CD4-positive, alpha-beta T cell (primary cell): ENCODE measurements around the gene MAN1A1. TPM values are rescaled to one million over a fixed set of nuclear protein-coding genes. Genes with fewer than 3 reads are reported as not detected.
A peak's percentile ranks its signal among the peaks of the same experiment; 100 is the strongest.

Experiments
- ATAC-seq: fragments of 200-7000 bp; cut with Tn5 transposase; one replicate; pipeline ENCODE4 v1.10.0; 2022; ENCODE audit warnings: mild to moderate bottlenecking; ENCODE audit not compliant: poor library complexity
- CTCF ChIA-PET: fragments of 350-600 bp; sonication (Branson Sonifier 250); formaldehyde crosslinking; loops from one replicate; lab custom pipeline; 2021; ENCODE audit warnings: antibody characterized with exemption, inconsistent platforms; lab: Charles Lee
- POLR2A ChIA-PET: fragments of 350-600 bp; sonication (Branson Sonifier 250); formaldehyde crosslinking; loops from one replicate; lab custom pipeline; 2021; ENCODE audit warnings: antibody characterized with exemption, inconsistent platforms; lab: Charles Lee
- DNase-seq, 14 experiments: peaks; one replicate each; pipeline ENCODE4 v3.0.0-alpha.2; 2013 to 2020; ENCODE audit warnings: mixed read lengths in 2 of 14
- H3K27ac ChIP-seq, 2 donors: one replicate each; pipeline versions ENCODE4 v1.5.1 to v1.7.0; 2013; ENCODE audit warnings: low read length in 2 of 2, low read depth in 1 of 2, mild to moderate bottlenecking in 1 of 2
- H3K27me3 ChIP-seq, 2 experiments: 1 replicate in 1 of 2; 2 replicates in 1 of 2; pipeline versions ENCODE4 v1.6.1 to v1.7.0; 2013; ENCODE audit warnings: low read length in 2 of 2, control low read depth in 1 of 2, mild to moderate bottlenecking in 1 of 2, moderate library complexity in 1 of 2; ENCODE audit not compliant: insufficient read depth in 2 of 2, control insufficient read depth in 1 of 2
- H3K36me3 ChIP-seq: one replicate; pipeline ENCODE4 v1.6.1; 2013; ENCODE audit warnings: low read length, control low read depth; ENCODE audit not compliant: insufficient read depth
- H3K4me1 ChIP-seq: one replicate; pipeline ENCODE4 v1.6.1; 2013; ENCODE audit warnings: low read length, control low read depth; ENCODE audit not compliant: insufficient read depth
- H3K4me3 ChIP-seq: one replicate; pipeline ENCODE4 v1.5.1; 2013; ENCODE audit warnings: mild to moderate bottlenecking, low read length, moderate library complexity
- H3K9me3 ChIP-seq, 2 experiments: 1 replicate in 1 of 2; 2 replicates in 1 of 2; pipeline versions ENCODE4 v1.6.1 to v1.7.0; 2013; ENCODE audit warnings: low read length in 2 of 2, mild to moderate bottlenecking in 2 of 2, control low read depth in 1 of 2, moderate library complexity in 1 of 2; ENCODE audit not compliant: control insufficient read depth in 1 of 2, insufficient read depth in 1 of 2
- H3K27ac Mint-ChIP-seq: one replicate; pipeline ENCODE4 v1.8.0; 2020; ENCODE audit warnings: mixed read lengths
- H3K27me3 Mint-ChIP-seq: one replicate; pipeline ENCODE4 v1.8.0; 2021; ENCODE audit warnings: mixed read lengths
- H3K36me3 Mint-ChIP-seq: one replicate; pipeline ENCODE4 v1.8.0; 2021; ENCODE audit warnings: low read depth, mixed read lengths
- H3K4me1 Mint-ChIP-seq: one replicate; pipeline ENCODE4 v1.8.0; 2021; ENCODE audit warnings: low read depth, mixed read lengths
- H3K4me3 Mint-ChIP-seq: one replicate; pipeline ENCODE4 v1.8.0; 2020; ENCODE audit warnings: mild to moderate bottlenecking, mixed read lengths
- H3K9me3 Mint-ChIP-seq: one replicate; pipeline ENCODE4 v1.8.0; 2020; ENCODE audit warnings: mixed read lengths
- intact Hi-C, 2 experiments: fragments of 100-400 bp; cut with DNase I in 1 of 2; cut with micrococcal nuclease in 1 of 2; formaldehyde crosslinking; loops; one replicate each; pipeline versions ENCODE4 v1.15.1 to v1.9.0; 2023 to 2025; cut with DNase I, micrococcal nuclease
- total RNA-seq, 174 experiments: library from RNA in 2 of 174; stranded (reverse) in 2 of 174; gene quantifications; one replicate each; pipeline ENCODE4 v1.2.3 and lab custom pipeline; 2021 to 2026
- TF ChIP-seq, protein P1 (sequence below): fragments of 200-600 bp; IDR thresholded peaks from one replicate; pipeline ENCODE4 v1.8.0; 2022; ENCODE audit warnings: antibody characterized with exemption, mild to moderate bottlenecking

The MAN1A1 gene
- total RNA-seq, 2 experiments from 2014 or later = 4.5 to 4.9 TPM

DNA sequence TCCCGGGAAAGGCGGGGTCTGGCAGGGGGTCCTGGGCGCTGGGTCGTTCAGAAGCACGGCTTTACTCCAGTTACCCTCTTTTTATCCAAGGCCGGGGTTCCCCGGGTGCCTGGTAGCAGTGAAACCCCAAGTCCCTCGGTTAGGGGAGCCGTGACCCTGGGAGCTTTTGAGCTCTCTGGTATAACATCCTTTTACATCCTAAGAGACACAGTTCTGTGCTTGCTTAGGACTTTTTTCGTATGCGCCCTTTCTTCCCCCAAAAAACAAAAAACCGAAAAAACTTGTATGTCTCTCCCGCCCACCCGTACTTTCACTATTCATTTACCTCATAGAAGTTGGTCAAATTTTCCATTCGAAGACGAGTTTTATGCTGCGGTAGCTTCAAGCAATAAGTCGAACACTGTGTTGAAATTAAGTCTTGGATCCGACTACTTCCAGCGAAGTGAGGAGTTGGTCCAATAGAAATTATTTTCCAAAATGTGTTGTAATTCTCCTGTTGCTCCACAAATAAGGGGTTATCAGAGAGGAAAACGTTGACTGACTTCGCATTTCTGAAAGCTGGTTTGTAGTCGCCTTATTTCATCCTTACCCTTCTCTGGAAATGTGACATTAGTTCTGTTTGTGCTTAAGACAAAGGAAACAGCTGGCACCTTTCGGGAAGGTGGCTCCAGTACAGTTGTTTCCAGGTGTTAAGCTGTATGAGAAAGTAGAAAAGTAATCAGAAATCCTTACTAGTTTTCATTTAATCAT, 816 bp upstream of the MAN1A1 start:
- Histone ChIP-seq H3K27me3 (no peaks in the 10 kb centered on the region), H3K27ac (peak overlapping the region; percentile 67 to 84), H3K4me3 (peak overlapping the region; percentile 96), H3K4me1 (peaks cover 18% of the 10 kb centered on the region), H3K9me3 (no peaks in the 10 kb centered on the region), H3K36me3 (no peaks in the 10 kb centered on the region)
- POLR2A ChIA-PET = interaction anchor here (0.7 to 1.8 kb wide), 12 partner anchors 16 to 699 kb away, joined by 3 to 15 read pairs (median 4); partner anchors contain the start of genes ASF1A and CEP85L
- Mint-ChIP-seq H3K9me3 (no peaks in the 10 kb centered on the region), H3K36me3 (peaks cover 10% of the 10 kb centered on the region), H3K27ac (peak overlapping the region; percentile 85), H3K4me1 (peaks cover 56% of the 10 kb centered on the region), H3K27me3 (no peaks in the 10 kb centered on the region), H3K4me3 (peak overlapping the region; percentile 89)
- intact Hi-C loops = loop anchor here (10.0 kb wide), 2 partner anchors 1746 to 1954 kb away; partner anchors contain the start of gene GOPC (in 1 of the 2)
- CTCF ChIA-PET = interaction anchor here (0.6 to 1.4 kb wide), 4 partner anchors 10 to 717 kb away, joined by 3 to 5 read pairs (median 4); no protein-coding TSS in a partner anchor
- TF ChIP-seq, protein P1, sequence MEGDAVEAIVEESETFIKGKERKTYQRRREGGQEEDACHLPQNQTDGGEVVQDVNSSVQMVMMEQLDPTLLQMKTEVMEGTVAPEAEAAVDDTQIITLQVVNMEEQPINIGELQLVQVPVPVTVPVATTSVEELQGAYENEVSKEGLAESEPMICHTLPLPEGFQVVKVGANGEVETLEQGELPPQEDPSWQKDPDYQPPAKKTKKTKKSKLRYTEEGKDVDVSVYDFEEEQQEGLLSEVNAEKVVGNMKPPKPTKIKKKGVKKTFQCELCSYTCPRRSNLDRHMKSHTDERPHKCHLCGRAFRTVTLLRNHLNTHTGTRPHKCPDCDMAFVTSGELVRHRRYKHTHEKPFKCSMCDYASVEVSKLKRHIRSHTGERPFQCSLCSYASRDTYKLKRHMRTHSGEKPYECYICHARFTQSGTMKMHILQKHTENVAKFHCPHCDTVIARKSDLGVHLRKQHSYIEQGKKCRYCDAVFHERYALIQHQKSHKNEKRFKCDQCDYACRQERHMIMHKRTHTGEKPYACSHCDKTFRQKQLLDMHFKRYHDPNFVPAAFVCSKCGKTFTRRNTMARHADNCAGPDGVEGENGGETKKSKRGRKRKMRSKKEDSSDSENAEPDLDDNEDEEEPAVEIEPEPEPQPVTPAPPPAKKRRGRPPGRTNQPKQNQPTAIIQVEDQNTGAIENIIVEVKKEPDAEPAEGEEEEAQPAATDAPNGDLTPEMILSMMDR = peak; percentile 26
- ATAC-seq = peak; percentile 21
- DNase-seq = peak in 10 of 14 experiments; percentile 4 to 78 (median 28)

DNA sequence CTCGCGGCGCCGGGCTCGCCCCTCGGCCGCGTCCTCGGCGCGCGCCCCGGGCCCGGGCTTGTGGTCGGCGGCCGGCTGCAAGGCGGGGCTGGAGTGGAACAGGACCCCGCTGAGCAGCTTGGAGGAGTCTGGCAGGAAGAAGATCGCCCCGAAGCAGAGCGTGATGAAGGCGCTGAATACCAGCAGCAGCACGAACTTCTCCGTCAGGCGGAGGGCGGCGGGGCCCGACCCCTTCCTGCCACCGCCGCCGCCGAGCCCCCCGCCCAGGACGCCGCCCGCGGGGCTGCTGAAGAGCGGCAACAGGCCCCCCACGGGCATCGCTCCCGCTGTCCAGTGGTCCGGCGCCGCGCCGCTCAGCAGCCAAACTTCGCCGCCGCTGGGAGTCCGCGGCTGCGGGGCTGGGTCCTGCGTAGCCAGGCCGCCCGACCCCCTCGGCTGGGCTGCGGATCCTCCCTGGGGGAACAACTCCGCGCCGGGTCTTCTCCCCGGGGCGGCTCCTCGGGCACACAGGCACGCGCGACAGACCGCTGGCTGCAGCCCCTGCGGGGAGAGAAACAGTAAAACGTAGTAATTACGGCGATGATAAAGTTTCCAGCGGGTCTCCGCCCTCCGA, 707 bp downstream of the MAN1A1 start:
- peak overlapping the region; percentile 96 for H3K4me3 ChIP-seq
- intact Hi-C loops = loop anchor here (2.0 to 10.0 kb wide), 5 partner anchors 16 to 1986 kb away; partner anchors contain the start of genes FAM184A (in 1 of the 2), MCM9 (in 1 of the 2), NUS1 (in 1 of the 2) and TBC1D32 (in 1 of the 2)
- POLR2A ChIA-PET = interaction anchor here (1.5 to 2.6 kb wide), 3 partner anchors 13 to 35 kb away, joined by 6 to 26 read pairs (median 19); no protein-coding TSS in a partner anchor
- CTCF ChIA-PET = interaction anchor here (0.9 kb wide), 1 partner anchor 15 kb away, joined by 3 read pairs; no protein-coding TSS in a partner anchor
- H3K36me3 ChIP-seq = no peaks in the 10 kb centered on the region
- no peaks in the 10 kb centered on the region for H3K9me3 ChIP-seq
- Mint-ChIP-seq H3K27me3 (no peaks in the 10 kb centered on the region), H3K4me1 (peaks cover 71% of the 10 kb centered on the region), H3K9me3 (no peaks in the 10 kb centered on the region), H3K36me3 (peaks cover 10% of the 10 kb centered on the region), H3K27ac (peak overlapping the region; percentile 85), H3K4me3 (peak overlapping the region; percentile 89)
- ATAC-seq = peak; percentile 9
- TF ChIP-seq, protein P1 = no peak
- H3K27ac ChIP-seq = peak overlapping the region in 1 of 2 donors; percentile 1
- no peaks in the 10 kb centered on the region for H3K27me3 ChIP-seq
- peak in 12 of 14 experiments; percentile 1 to 61 (median 25) for DNase-seq
- H3K4me1 ChIP-seq = peaks cover 20% of the 10 kb centered on the region

DNA sequence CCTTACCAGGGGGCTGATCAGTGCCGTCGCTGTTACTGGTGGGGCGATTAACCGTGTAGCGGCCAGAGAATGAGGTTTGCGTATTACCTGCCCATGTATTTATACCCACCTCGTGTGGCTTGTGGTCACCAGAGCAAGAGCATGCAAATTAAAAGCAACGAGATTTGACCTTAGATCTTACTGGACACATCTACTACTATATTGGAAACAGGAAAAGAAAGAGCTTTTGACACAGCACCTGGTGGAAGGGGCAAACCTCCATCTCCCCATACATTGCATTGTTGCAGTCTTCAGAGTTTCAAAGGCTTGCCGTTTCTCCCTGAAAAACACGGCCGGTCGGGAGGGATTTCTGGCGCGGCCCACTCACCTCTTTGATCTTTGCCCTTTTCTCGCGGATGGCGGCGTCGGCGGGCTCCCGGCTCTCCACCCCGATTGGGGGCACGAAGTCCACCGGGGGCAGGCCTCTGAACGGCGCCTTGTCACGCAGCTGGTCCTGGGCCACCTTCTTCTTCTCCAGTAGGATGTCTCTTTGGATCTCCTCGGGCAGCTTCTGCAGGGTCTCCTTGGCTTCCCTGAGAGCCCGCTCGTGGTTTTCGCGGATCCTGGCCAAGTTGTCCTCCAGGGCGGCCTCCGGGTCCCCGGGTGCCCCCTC, 1.3 kb downstream of the MAN1A1 start:
- Histone ChIP-seq H3K9me3 (no peaks in the 10 kb centered on the region), H3K36me3 (no peaks in the 10 kb centered on the region), H3K27me3 (no peaks in the 10 kb centered on the region), H3K4me3 (peak overlapping the region; percentile 96), H3K4me1 (peaks cover 20% of the 10 kb centered on the region), H3K27ac (peak overlapping the region in 1 of 2 donors; percentile 20)
- TF ChIP-seq, protein P1 = no peak
- peaks cover 10% of the 10 kb centered on the region for H3K36me3 Mint-ChIP-seq
- H3K27ac Mint-ChIP-seq = peak overlapping the region; percentile 84
- CTCF ChIA-PET = interaction anchor here (0.9 to 2.3 kb wide), 2 partner anchors 11 to 14 kb away, joined by 3 to 9 read pairs; no protein-coding TSS in a partner anchor
- H3K4me3 Mint-ChIP-seq = peak overlapping the region; percentile 97
- POLR2A ChIA-PET = interaction anchor here (1.5 to 2.6 kb wide), 4 partner anchors 13 to 455 kb away, joined by 3 to 26 read pairs (median 12); no protein-coding TSS in a partner anchor
- ATAC-seq (no peak), DNase-seq (peak in 12 of 14 experiments; percentile 4 to 55 (median 24))
- no peaks in the 10 kb centered on the region for H3K27me3 Mint-ChIP-seq
- no peaks in the 10 kb centered on the region for H3K9me3 Mint-ChIP-seq
- intact Hi-C loops = loop anchor here (2.0 to 10.0 kb wide), 5 partner anchors 15 to 1987 kb away; partner anchors contain the start of genes FAM184A (in 1 of the 2), MCM9 (in 1 of the 2), NUS1 (in 1 of the 2) and TBC1D32 (in 1 of the 2)
- peaks cover 72% of the 10 kb centered on the region for H3K4me1 Mint-ChIP-seq
